Transverse colon (tissue), 4 donors: ENCODE results near the gene AEBP2. TPM values are rescaled to one million over a fixed set of nuclear protein-coding genes. Genes with fewer than 3 reads are reported as not detected.
"Not testable (repeated sequence)": the region's sequence is repeated elsewhere in the genome, so short reads cannot be mapped to it uniquely, and the experiment has no call there.

ENCODE experiments used
- DNase-seq: peaks from one replicate; pipeline ENCODE4 v3.0.0-alpha.2; 2019
- H3K27ac ChIP-seq, 4 donors: fragments of 200-600 bp; sonication (generic); 2 replicates each; pipeline ENCODE4 v1.5.1; 2016 to 2018; ENCODE audit warnings: inconsistent platforms in 4 of 4
- H3K27me3 ChIP-seq: fragments of 200-600 bp; sonication (generic); 2 replicates; pipeline ENCODE4 v1.5.1; 2017; ENCODE audit warnings: inconsistent platforms
- H3K36me3 ChIP-seq, 4 donors: fragments of 200-600 bp; sonication (generic); 2 replicates each; pipeline ENCODE4 v1.5.1; 2017 to 2019; ENCODE audit warnings: inconsistent platforms in 4 of 4
- H3K4me1 ChIP-seq, 4 donors: fragments of 200-600 bp; sonication (generic); 2 replicates each; pipeline ENCODE4 v1.5.1; 2017 to 2020; ENCODE audit warnings: inconsistent platforms in 4 of 4
- H3K4me3 ChIP-seq, 4 donors: fragments of 200-600 bp; sonication (generic); 1 replicate in 1 of 4; 2 replicates in 3 of 4; pipeline versions ENCODE4 v1.5.1 to v1.6.1; 2017 to 2019; ENCODE audit warnings: inconsistent platforms in 4 of 4
- H3K9me3 ChIP-seq, 2 donors: fragments of 200-600 bp; sonication (generic); 2 replicates each; pipeline ENCODE4 v1.5.1; 2017 to 2019; ENCODE audit warnings: inconsistent platforms in 2 of 2
- CTCF ChIP-seq, 5 experiments: fragments of 200-600 bp in 3 of 5; fragments of 450-650 bp in 2 of 5; sonication (generic) in 3 of 5; IDR thresholded peaks; 1 replicate in 2 of 5; 2 replicates in 3 of 5; pipeline ENCODE4 v1.5.1; 2016 to 2017; ENCODE audit warnings: antibody characterized with exemption in 5 of 5, inconsistent platforms in 3 of 5, mild to moderate bottlenecking in 2 of 5, moderate library complexity in 1 of 5
- EP300 ChIP-seq: sonication (generic); formaldehyde crosslinking; IDR thresholded peaks from one replicate; pipeline ENCODE4 v1.6.1; 2017; ENCODE audit warnings: antibody characterized with exemption, low read depth
- POLR2A ChIP-seq: fragments of 450-650 bp; IDR thresholded peaks from one replicate; pipeline ENCODE4 v1.6.1; 2016; ENCODE audit warnings: antibody characterized with exemption, mild to moderate bottlenecking, moderate library complexity
- POLR2AphosphoS5 ChIP-seq, 3 donors: sonication (generic); formaldehyde crosslinking; IDR thresholded peaks; one replicate each; pipeline ENCODE4 v1.6.1; 2016; ENCODE audit warnings: antibody characterized with exemption in 3 of 3
- WGBS, 2 donors: methylation state at CpG; one replicate each; pipeline ENCODE4 v1.1.5; 2018; ENCODE audit warnings: low coverage in 1 of 2; 5-methylcytosine and 5-hydroxymethylcytosine counted together
- in situ Hi-C, 4 donors: fragments of 200-750 bp; cut with MboI; loops; one replicate each; pipeline versions ENCODE4 v1.15.0 to v1.15.1; 2017; ENCODE audit warnings: low sequenced_read_pairs in 3 of 4, low pct_ligation_motif_present in 1 of 4, low pct_unique_long_range_greater_than_20kb in 1 of 4
- intact Hi-C: fragments of 100-400 bp; cut with DNase I; formaldehyde crosslinking; loops from one replicate; pipeline ENCODE4 v1.15.1; 2023; ENCODE audit warnings: low total_unique reads
- total RNA-seq, 4 donors: library from RNA; depleted of rRNA; stranded (reverse); fragments of >200 nt; gene quantifications; one replicate each; pipeline ENCODE4 v1.1.0, GENCODE V29; 2016

The AEBP2 gene
- total RNA-seq, 4 donors from 2014 or later: 12.5 to 37.3 (median 32.2) TPM

GRCh38 chr12:19547271-19547671 lies 108.0 kb downstream of the AEBP2 start:
- in situ Hi-C loops: no loop called here

GRCh38 chr12:19548834-19549233 lies 109.5 kb downstream of the AEBP2 start:
- WGBS, 2 donors: 84 to 87% methylated on average over 4 of the region's 4 CpGs
- intact Hi-C loops (no loop called here), in situ Hi-C loops (no loop called here)
- TF ChIP-seq EP300 (no peak), POLR2AphosphoS5 (IDR thresholded peaks at IDR 0.05) (no peak), POLR2A (no peak)
- Histone ChIP-seq H3K27ac (no peak overlapping the region), H3K27me3 (no peaks in the 10 kb centered on the region), H3K4me3 (no peak overlapping the region), H3K9me3 (no peaks in the 10 kb centered on the region), H3K4me1 (peaks cover 0 to 13% (median 6%) of the 10 kb centered on the region in 4 donors), H3K36me3 (no peaks in the 10 kb centered on the region)
- DNase-seq: no peak

More at GRCh38 chr12:19547271-19547671, 108.0 kb downstream of the AEBP2 start:
- Histone ChIP-seq H3K27ac (peak overlapping the region; percentile 41 to 65 (median 54)), H3K4me3 (no peak overlapping the region), H3K4me1 (peaks cover 0 to 13% (median 6%) of the 10 kb centered on the region in 4 donors), H3K27me3 (no peaks in the 10 kb centered on the region), H3K36me3 (no peaks in the 10 kb centered on the region), H3K9me3 (no peaks in the 10 kb centered on the region)
- no peak for DNase-seq
- intact Hi-C loops: no loop called here
- TF ChIP-seq POLR2AphosphoS5 (IDR thresholded peaks at IDR 0.05) (no peak), CTCF (IDR thresholded peaks at IDR 0.05) (no peak)

- H3K36me3 ChIP-seq: no peaks in the 10 kb centered on the region
- H3K27ac ChIP-seq: no peak overlapping the region
- intact Hi-C loops (no loop called here), in situ Hi-C loops (no loop called here)
- no peaks in the 10 kb centered on the region for H3K9me3 ChIP-seq
- no peak for DNase-seq
- peaks cover 0 to 13% (median 6%) of the 10 kb centered on the region in 4 donors for H3K4me1 ChIP-seq
- no peak overlapping the region for H3K4me3 ChIP-seq
- no peaks in the 10 kb centered on the region for H3K27me3 ChIP-seq
- 76 to 78% methylated on average over 4 of the region's 4 CpGs for WGBS, 2 donors
- TF ChIP-seq EP300: no peak
- TF ChIP-seq POLR2AphosphoS5 (IDR thresholded peaks at IDR 0.05): no peak
- no peak for TF ChIP-seq POLR2A
- no peak for TF ChIP-seq CTCF (IDR thresholded peaks at IDR 0.05)
Measured at GRCh38 chr12:19550626-19551025, 111.3 kb downstream of the AEBP2 start.

GRCh38 chr12:19552441-19553097 lies 113.3 kb downstream of the AEBP2 start:
- DNase-seq, H3K27ac ChIP-seq, H3K4me1 ChIP-seq, H3K27me3 ChIP-seq, intact Hi-C loops, H3K9me3 ChIP-seq, H3K4me3 ChIP-seq, H3K36me3 ChIP-seq, in situ Hi-C loops: not testable (repeated sequence)
- whole genome bisulfite sequencing, 2 donors: 90 to 98% methylated on average over 10 to 13 of the region's 13 CpGs

- DNase-seq: no peak
- no peak for TF ChIP-seq POLR2AphosphoS5 (IDR thresholded peaks at IDR 0.05)
- intact Hi-C loops: no loop called here
- no peak overlapping the region for H3K4me3 ChIP-seq
- no peaks in the 10 kb centered on the region for H3K36me3 ChIP-seq
- H3K4me1 ChIP-seq: no peaks in the 10 kb centered on the region
- H3K9me3 ChIP-seq: no peaks in the 10 kb centered on the region
- no peaks in the 10 kb centered on the region for H3K27me3 ChIP-seq
- H3K27ac ChIP-seq: no peak overlapping the region
- 39 to 71% methylated on average over 2 of the region's 2 CpGs for WGBS, 2 donors
- in situ Hi-C loops: no loop called here
Measured at GRCh38 chr12:19553175-19553574, 113.9 kb downstream of the AEBP2 start.
